HCT116 (cell line): ENCODE data around the gene MAFG.

Experiments used
- CBX3 ChIP-seq: IDR thresholded peaks from 2 replicates; pipeline ENCODE4 v1.6.1; 2012; ENCODE audit warnings: low read depth
- CTCF ChIP-seq, 3 experiments: fragments of 200-600 bp in 1 of 3; sonication (generic) in 1 of 3; IDR thresholded peaks in 2 of 3; conservative IDR thresholded peaks in 1 of 3; 2 replicates each; pipeline ENCODE4 v1.5.1; 2012 to 2017; ENCODE audit warnings: low read depth in 2 of 3, low read length in 2 of 3, antibody characterized with exemption in 1 of 3, borderline replicate concordance in 1 of 3, control low read depth in 1 of 3, mild to moderate bottlenecking in 1 of 3, mixed read lengths in 1 of 3, mixed run types in 1 of 3, moderate library complexity in 1 of 3; ENCODE audit not compliant: insufficient read depth in 1 of 3
- EGR1 ChIP-seq: IDR thresholded peaks from 2 replicates; pipeline ENCODE4 v1.6.1; 2012; ENCODE audit warnings: low read depth
- EZH2 ChIP-seq: fragments of 200-600 bp; sonication (generic); IDR thresholded peaks from 2 replicates; pipeline ENCODE4 v1.6.1; 2017; ENCODE audit warnings: antibody characterized with exemption, mixed run types
- EZH2phosphoT487 ChIP-seq: fragments of 200-600 bp; IDR thresholded peaks from 2 replicates; pipeline ENCODE4 v1.6.1; 2018; ENCODE audit warnings: antibody characterized with exemption, borderline replicate concordance
- POLR2AphosphoS5 ChIP-seq: IDR thresholded peaks from 2 replicates; pipeline ENCODE4 v1.6.1; 2011; ENCODE audit warnings: mild to moderate bottlenecking, low read depth, low read length, moderate library complexity
- SP1 ChIP-seq: IDR thresholded peaks from 2 replicates; pipeline ENCODE4 v1.6.1; 2012; ENCODE audit warnings: low read depth
- YY1 ChIP-seq: IDR thresholded peaks from 2 replicates; pipeline ENCODE4 v1.6.1; 2011; ENCODE audit warnings: low read length, low read depth, moderate library complexity, mild to moderate bottlenecking; ENCODE audit not compliant: insufficient replicate concordance; ENCODE audit errors: extremely low read depth

- TF ChIP-seq POLR2AphosphoS5 (no peak), CTCF (IDR thresholded peaks at IDR 0.05 in 2 of 3, conservative IDR thresholded peaks at IDR 0.05 in 1 of 3; ENCODE audit: borderline replicate concordance in 1 of 3, insufficient read depth in 1 of 3, low read depth in 2 of 3, low read length in 2 of 3) (no peak), EGR1 (no peak), YY1 (no peak), SP1 (no peak), CBX3 (no peak), EZH2phosphoT487 (no peak), EZH2 (no peak)
These were observed 6.7 kb downstream of the MAFG start for GRCh38 chr17:81920612-81921536.
